Measurements from ENCODE around the gene HLA-DMA. TPM values are rescaled to one million over a fixed set of nuclear protein-coding genes. Genes with fewer than 3 reads are reported as not detected.
"Not testable (repeated sequence)": the region's sequence is repeated elsewhere in the genome, so short reads cannot be mapped to it uniquely, and the experiment has no call there.

HLA-DMA gene
- total RNA-seq, 1 experiment from 2014 or later, result 1.9 TPM

GRCh38 chr6:32950010-32950409, 2.9 kb downstream of the HLA-DMA start:
- Histone ChIP-seq H3K36me3 (replicated peaks; ENCODE audit: control insufficient read depth, insufficient read depth, low read length) (no peaks in the 10 kb centered on the region), H3K4me3 (ENCODE audit: insufficient read depth, low read depth, low read length) (no peak overlapping the region), H3K27me3 (ENCODE audit: control insufficient read depth, insufficient read depth, low read length) (no peaks in the 10 kb centered on the region)
- no peak for DNase-seq

GRCh38 chr6:32949113-32949512, 3.8 kb downstream of the HLA-DMA start:
- Histone ChIP-seq H3K4me3 (ENCODE audit: insufficient read depth, low read depth, low read length) (no peak overlapping the region), H3K27me3 (ENCODE audit: control insufficient read depth, insufficient read depth, low read length) (no peaks in the 10 kb centered on the region), H3K36me3 (replicated peaks; ENCODE audit: control insufficient read depth, insufficient read depth, low read length) (no peaks in the 10 kb centered on the region)
- no peak for DNase-seq

GRCh38 chr6:32947552-32948465, 5.1 kb downstream of the HLA-DMA start:
- Histone ChIP-seq H3K27me3 (ENCODE audit: control insufficient read depth, insufficient read depth, low read length) (no peaks in the 10 kb centered on the region), H3K36me3 (replicated peaks; ENCODE audit: control insufficient read depth, insufficient read depth, low read length) (no peaks in the 10 kb centered on the region), H3K4me3 (ENCODE audit: insufficient read depth, low read depth, low read length) (no peak overlapping the region)
- DNase-seq, result peak; percentile 33

- Histone ChIP-seq H3K4me3 (ENCODE audit: insufficient read depth, low read depth, low read length) (no peak overlapping the region), H3K27me3 (ENCODE audit: control insufficient read depth, insufficient read depth, low read length) (no peaks in the 10 kb centered on the region), H3K36me3 (replicated peaks; ENCODE audit: control insufficient read depth, insufficient read depth, low read length) (no peaks in the 10 kb centered on the region)
- no peak for DNase-seq
These were observed 6.0 kb downstream of the HLA-DMA start for GRCh38 chr6:32946893-32947292.

- H3K27me3 ChIP-seq (ENCODE audit: control insufficient read depth, insufficient read depth, low read length), result no peaks in the 10 kb centered on the region
- DNase-seq, result no peak
- H3K36me3 ChIP-seq (replicated peaks; ENCODE audit: control insufficient read depth, insufficient read depth, low read length), result no peaks in the 10 kb centered on the region
- H3K4me3 ChIP-seq (ENCODE audit: insufficient read depth, low read depth, low read length), result no peak overlapping the region
These were observed 6.9 kb downstream of the HLA-DMA start for GRCh38 chr6:32945953-32946352.

- no peak overlapping the region for H3K4me3 ChIP-seq (ENCODE audit: insufficient read depth, low read depth, low read length)
- H3K27me3 ChIP-seq (ENCODE audit: control insufficient read depth, insufficient read depth, low read length), result no peaks in the 10 kb centered on the region
- DNase-seq, result no peak
These were observed 7.7 kb downstream of the HLA-DMA start for GRCh38 chr6:32945108-32945760.

GRCh38 chr6:32943864-32944649, 8.8 kb downstream of the HLA-DMA start:
- H3K4me3 ChIP-seq (ENCODE audit: insufficient read depth, low read depth, low read length), result no peak overlapping the region
- DNase-seq, result no peak
- no peaks in the 10 kb centered on the region for H3K36me3 ChIP-seq (replicated peaks; ENCODE audit: control insufficient read depth, insufficient read depth, low read length)
- no peaks in the 10 kb centered on the region for H3K27me3 ChIP-seq (ENCODE audit: control insufficient read depth, insufficient read depth, low read length)

More at GRCh38 chr6:32945108-32945760, 7.7 kb downstream of the HLA-DMA start:
- H3K36me3 ChIP-seq (replicated peaks; ENCODE audit: control insufficient read depth, insufficient read depth, low read length), result no peaks in the 10 kb centered on the region

- not testable (repeated sequence) for DNase-seq; H3K27me3 ChIP-seq (ENCODE audit: control insufficient read depth, insufficient read depth, low read length); H3K36me3 ChIP-seq (replicated peaks; ENCODE audit: control insufficient read depth, insufficient read depth, low read length); H3K4me3 ChIP-seq (ENCODE audit: insufficient read depth, low read depth, low read length)
These were observed 10.3 kb downstream of the HLA-DMA start for GRCh38 chr6:32942555-32943123.

GRCh38 chr6:32941214-32941768, 11.6 kb downstream of the HLA-DMA start:
- peaks cover 2% of the 10 kb centered on the region; the same call in 1 of the 2 replicates for H3K27me3 ChIP-seq (ENCODE audit: control insufficient read depth, insufficient read depth, low read length)
- no peak for DNase-seq
- no peaks in the 10 kb centered on the region for H3K36me3 ChIP-seq (replicated peaks; ENCODE audit: control insufficient read depth, insufficient read depth, low read length)
- no peak overlapping the region for H3K4me3 ChIP-seq (ENCODE audit: insufficient read depth, low read depth, low read length)

- DNase-seq, result peak; percentile 47
- Histone ChIP-seq H3K27me3 (ENCODE audit: control insufficient read depth, insufficient read depth, low read length) (peaks cover 2% of the 10 kb centered on the region; the same call in 1 of the 2 replicates), H3K36me3 (replicated peaks; ENCODE audit: control insufficient read depth, insufficient read depth, low read length) (no peaks in the 10 kb centered on the region)
These were observed 12.2 kb downstream of the HLA-DMA start, which contains the start of gene HLA-DMB for GRCh38 chr6:32940656-32941213. Gene HLA-DMB (minus strand): TSS chr6:32941028. CDS start chr6:32940807, 221 bp downstream.

GRCh38 chr6:32938494-32938893, 14.4 kb downstream of the HLA-DMA start:
- H3K27me3 ChIP-seq (ENCODE audit: control insufficient read depth, insufficient read depth, low read length), result peaks cover 3% of the 10 kb centered on the region; the same call in 1 of the 2 replicates
- no peaks in the 10 kb centered on the region for H3K36me3 ChIP-seq (replicated peaks; ENCODE audit: control insufficient read depth, insufficient read depth, low read length)
- DNase-seq, result no peak
- no peak overlapping the region for H3K4me3 ChIP-seq (ENCODE audit: insufficient read depth, low read depth, low read length)

More at GRCh38 chr6:32940656-32941213, 12.2 kb downstream of the HLA-DMA start, which contains the start of gene HLA-DMB:
- H3K4me3 ChIP-seq (ENCODE audit: insufficient read depth, low read depth, low read length), result peak within 1 kb of the TSS; percentile 33

- Histone ChIP-seq H3K36me3 (replicated peaks; ENCODE audit: control insufficient read depth, insufficient read depth, low read length) (no peaks in the 10 kb centered on the region), H3K27me3 (ENCODE audit: control insufficient read depth, insufficient read depth, low read length) (peaks cover 3% of the 10 kb centered on the region; the same call in 1 of the 2 replicates), H3K4me3 (ENCODE audit: insufficient read depth, low read depth, low read length) (no peak overlapping the region)
- no peak for DNase-seq
These were observed 15.7 kb downstream of the HLA-DMA start for GRCh38 chr6:32937230-32937633.

- Histone ChIP-seq H3K36me3 (replicated peaks; ENCODE audit: control insufficient read depth, insufficient read depth, low read length) (no peaks in the 10 kb centered on the region), H3K4me3 (ENCODE audit: insufficient read depth, low read depth, low read length) (no peak overlapping the region), H3K27me3 (ENCODE audit: control insufficient read depth, insufficient read depth, low read length) (peaks cover 3% of the 10 kb centered on the region; the same call in 1 of the 2 replicates)
- DNase-seq, result no peak
These were observed 16.4 kb downstream of the HLA-DMA start for GRCh38 chr6:32936239-32937152.

Data from H7 (cell line).